ENCODE data around the gene SPATA33.
"Not testable (repeated sequence)": the region's sequence is repeated elsewhere in the genome, so short reads cannot be mapped to it uniquely, and the experiment has no call there.

Gene SPATA33

DNA sequence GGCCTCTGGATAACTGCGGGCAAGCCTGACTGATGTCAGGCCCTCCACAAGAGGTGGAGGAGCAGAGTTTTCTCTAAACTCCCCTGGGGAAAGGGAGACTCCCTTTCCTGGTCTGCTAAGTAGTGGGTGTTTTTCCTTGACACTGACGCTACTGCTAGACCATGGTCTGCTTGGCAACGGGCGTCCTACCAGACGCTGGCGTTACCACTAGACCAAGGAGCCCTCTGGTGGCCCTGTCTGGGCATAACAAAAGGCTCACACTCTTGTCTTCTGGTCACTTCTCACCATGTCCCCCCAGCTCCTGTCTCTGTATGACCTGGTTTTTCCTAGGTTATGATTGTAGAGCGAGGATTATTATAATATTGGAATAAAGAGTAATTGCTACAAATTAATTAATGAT lies 9.4 kb downstream of the SPATA33 start:
- peak; percentile 9 for DNase-seq

DNA sequence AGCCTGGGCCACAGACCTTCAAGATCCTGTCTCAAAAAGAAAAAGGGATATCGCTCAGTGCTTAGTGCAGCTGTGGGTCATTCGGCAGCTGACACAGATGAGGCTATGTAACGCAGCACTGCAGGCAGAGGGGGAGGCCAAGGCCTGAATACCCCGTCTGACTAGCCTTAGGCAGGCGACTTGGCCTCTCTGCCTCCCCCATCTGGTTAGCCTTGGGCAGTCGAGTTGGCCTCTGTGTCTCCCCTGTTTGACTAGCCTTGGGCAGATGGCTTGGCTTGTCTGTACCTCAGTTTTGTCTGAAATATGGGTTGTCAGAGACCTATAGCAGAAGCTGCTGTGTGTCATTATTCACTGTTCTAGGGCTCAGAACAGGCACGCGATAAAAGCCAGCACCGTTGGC lies 10.0 kb downstream of the SPATA33 start:
- no peak for DNase-seq

DNA sequence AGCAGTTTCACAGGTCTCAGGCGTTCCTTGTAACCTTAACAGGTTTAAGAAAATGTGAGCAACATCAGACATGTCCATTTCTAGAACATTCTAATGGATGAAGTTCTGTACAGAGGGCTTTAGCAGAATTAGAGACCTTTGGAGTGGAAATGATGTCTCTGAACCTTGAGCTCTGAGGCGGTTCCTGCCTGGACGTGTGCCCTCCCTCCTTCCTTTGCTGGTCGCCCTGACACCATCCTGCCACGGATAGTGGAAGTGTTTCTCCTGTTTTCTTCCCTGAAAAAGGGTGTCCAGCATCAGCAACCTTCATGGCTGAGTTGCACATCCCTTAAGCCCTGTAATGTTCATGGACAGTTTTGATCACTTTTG lies 11.1 kb downstream of the SPATA33 start:
- no peak for DNase-seq

DNA sequence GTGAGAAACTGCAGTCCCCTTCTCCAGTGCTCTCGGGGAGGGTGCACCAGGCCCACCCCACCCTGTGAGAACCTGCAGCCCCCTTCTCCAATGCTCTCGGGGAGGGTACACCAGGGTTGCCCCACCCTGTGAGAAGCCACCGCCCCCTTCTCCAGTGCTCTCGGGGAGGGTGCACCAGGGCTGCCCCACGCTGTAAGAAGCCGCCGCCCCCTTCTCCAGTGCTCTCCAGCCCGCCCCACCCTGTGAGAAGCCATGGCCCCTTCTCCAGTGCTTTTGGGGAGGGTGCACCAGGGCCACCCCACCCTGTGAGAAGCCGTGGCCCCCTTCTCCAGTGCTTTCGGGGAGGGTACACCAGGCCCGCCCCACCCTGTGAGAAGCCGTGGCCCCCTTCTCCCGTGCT lies 12.1 kb downstream of the SPATA33 start:
- DNase-seq = no peak

DNA sequence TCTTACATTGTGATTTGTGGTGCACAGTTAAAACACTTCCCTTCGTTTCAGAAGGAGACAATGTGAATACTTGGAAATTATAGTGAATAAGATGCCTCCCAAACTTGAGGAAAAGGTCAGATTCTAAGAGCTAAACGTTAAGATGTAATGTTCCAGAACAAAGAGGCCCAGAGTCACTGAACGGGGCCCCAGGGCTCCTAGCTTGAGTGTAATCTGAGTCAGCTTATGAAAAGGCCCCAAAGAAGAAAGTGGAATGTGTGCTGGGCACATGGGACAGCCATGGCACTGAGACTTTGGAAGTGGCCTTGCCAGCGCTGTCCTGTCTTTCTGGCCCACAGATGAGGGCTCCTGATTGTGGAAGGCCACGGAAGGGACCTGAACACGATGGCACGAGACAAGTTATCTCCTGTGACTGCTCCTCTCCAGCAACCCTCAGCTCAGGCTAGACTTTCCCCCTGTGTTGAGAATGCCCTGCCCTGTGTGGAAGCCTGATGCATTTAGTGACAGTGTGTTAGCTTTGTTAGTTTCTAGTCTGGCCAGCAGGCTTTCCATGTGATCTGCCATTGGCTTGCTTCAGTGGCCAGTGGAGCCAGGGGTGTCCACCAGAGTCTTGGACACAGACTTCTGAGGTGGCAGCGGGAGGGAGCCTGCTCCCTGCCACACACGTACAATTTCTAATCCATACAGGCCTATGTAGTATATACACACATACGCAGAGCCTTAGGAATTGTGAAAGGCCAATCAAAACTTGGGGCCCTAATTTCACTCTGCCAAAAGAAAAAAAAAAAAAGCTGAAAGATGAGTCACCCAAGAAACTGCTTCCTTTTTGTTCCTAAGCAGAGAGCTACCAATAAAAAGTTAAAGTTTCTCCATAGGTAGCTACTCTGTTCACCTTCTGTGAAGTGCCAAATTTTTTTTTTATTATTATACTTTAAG lies 13.1 kb downstream of the SPATA33 start:
- no peak for DNase-seq

DNA sequence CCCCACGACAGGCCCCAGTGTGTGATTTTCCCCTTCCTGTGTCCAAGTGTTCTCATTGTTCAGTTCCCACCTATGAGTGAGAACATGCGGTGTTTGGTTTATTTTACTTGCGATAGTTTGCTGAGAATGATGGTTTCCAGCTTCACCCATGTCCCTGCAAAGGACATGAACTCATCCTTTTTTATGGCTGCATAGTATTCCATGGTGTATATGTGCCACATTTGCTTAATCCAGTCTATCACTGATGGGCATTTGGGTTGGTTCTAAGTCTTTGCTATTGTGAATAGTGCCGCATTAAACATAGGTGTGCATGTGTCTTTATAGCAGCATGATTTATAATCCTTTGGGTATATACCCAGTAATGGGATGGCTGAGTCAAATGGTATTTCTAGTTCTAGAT lies 13.9 kb downstream of the SPATA33 start:
- DNase-seq = not testable (repeated sequence)

DNA sequence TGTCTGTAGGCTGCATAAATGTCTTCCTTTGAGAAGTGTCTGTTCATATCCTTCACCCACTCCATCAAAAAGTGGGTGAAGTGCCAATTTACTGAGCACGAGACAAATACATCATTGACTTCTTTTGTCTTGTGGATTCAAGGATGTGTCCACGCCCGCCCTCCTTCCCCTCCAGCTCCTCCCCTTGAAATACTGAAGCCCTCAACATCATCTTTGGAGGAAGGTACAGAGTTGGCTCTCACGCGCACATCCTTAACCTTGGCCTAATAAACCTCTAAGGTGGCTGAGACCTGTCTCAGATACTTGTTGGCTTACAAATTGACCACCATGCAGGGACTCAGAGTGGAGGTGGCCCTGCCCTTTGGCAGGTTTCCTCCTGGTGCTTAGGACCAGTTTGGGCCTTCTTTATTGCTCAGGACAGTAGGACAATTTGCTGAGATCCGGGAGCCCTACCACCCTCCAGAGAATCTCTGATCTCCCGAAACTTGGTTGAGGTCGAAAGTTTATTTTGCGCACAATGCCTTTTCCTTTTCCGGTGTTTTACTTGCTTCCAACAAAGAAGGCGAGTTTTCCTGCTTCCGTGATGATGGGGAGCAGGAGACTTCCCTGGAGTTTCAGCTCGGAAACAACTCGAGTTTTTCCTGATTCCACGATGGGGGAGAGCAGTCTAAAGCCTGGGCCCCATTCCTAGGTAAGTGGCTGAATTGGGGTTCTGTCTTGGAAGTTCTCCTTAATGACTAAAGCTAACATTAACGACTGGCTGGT lies 14.7 kb downstream of the SPATA33 start:
- no peak for DNase-seq

DNA sequence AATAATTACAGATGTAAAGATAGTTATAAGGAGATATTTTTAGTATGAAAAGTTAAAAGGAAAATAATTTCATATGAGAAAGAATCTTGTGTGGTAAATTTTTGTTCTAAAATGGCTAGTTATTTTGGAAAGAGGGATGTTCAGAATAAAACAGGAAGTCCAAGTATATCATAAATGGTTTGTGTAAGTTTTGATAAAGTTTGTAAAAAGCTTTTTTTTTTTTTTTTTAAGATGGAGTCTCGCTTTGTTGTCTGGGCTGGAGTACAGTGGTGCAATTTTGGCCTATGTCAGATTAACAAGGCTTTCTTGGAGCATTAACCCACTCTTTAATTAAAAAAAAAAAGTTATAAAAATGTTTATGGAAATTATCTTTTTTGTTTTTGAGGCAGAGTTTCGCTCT lies 20.6 kb downstream of the SPATA33 start:
- DNase-seq = no peak

DNA sequence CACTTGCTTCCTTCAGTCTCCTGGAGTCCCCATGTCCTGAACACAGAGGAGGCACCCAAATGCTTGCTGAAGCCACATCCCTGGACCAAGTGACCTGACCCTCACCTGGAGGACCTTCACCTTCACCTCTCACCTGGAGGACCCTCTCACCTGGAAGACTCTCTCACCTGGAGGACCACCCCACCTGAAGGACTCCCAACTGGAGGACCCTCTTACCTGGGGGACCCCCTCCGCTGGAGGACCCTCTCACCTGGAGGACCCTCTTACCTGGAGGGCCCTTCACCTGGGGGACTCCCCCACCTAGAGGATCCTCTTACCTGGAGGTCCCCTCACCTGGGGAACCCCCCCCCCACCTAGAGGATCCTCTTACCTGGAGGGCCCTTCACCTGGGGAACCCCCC lies 28.3 kb downstream of the SPATA33 start:
- DNase-seq = no peak

DNA sequence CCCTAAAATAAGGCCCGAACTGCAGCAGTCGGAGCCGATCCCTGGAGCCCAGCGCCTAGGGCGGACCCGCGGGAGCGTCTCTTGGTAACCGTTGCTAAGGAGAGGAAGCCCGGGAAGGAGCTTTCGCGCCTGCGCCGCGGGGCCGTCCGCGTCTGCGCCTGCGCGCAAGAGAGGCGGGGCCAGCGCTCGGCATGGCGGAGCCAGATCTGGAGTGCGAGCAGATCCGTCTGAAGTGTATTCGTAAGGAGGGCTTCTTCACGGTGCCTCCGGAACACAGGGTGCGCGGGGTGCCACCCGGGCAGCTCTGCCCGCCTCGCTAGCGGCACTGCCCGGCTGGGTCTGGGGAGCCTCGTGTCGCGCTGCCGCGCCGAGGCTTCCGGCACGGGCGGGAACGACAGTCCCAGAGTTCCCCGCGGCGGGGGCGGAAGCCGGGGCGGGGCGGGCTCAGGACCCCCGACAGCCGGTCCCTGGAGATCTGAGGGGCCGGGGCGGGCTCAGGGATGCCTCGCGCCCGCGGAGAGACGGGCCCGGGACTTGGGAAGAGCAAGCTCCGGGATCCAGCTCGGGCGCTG lies 29.0 kb downstream of the SPATA33 start, which contains the start of gene CDK10:
CDK10 (plus strand) TSS at position 170 of the 572 bp plus-strand sequence; CDS start at position 192, 22 bp downstream.
- peak; percentile 91 for DNase-seq

DNA sequence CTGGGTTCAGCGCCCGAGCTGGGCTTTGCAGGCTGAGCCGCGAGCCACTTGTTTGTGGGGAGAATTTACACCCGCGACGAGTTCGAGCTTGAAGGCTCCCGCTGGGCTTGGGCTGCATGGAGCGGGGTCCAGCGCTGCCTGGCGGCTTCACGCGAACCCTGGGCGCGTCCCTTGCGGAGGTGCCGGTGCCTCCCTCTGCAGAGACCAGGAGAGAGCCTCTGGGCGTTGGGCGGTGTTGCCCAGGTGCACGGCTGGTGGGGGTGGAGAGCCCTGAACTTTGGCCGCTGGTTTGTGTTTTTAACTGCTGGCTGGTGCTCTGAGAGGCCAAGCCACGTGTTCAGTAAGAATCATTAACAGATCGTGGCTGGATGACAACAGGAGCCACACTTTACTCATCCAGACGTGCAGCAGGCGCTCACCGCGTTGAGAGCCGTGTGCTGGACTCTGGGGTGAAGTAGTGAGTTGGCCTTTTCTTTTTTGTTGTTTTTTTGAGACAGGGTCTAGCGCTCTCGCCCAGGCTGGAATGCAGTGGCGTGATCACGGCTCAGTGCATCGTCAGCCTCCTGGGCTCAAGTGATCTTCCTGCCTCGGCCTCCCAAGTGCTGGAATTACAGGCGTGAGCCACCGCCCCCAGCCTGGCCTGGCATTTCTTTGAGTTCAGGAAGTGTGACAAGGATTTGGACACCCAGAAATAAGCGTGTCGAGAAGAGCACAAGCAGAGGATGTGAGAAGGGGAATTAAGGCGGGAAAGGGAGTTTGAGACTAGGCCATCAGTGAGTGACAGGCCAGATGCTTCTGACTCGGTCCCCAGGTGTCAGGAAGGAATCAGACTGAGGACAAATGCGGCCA lies 29.7 kb downstream of the SPATA33 start:
- DNase-seq = peak; percentile 68

DNA sequence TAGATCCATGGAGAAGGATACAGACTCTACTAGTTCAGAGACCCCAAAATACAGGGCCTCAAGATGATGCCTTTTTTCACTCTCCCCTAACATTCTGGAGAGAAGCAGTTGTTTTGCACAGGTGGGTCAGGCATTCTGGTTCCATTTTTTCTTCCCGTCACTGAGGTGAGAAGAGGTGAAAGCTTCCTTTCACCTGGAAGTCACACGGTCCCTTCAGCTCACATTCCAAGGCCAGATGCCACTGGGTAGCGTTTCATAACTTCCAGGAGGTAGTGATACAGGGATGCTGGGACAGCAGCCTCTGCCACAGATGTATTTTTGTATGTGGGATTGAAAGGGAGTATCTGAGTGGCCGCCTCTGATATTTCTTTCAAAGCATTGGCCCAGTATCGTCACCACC lies 30.8 kb downstream of the SPATA33 start:
- DNase-seq = no peak

DNA sequence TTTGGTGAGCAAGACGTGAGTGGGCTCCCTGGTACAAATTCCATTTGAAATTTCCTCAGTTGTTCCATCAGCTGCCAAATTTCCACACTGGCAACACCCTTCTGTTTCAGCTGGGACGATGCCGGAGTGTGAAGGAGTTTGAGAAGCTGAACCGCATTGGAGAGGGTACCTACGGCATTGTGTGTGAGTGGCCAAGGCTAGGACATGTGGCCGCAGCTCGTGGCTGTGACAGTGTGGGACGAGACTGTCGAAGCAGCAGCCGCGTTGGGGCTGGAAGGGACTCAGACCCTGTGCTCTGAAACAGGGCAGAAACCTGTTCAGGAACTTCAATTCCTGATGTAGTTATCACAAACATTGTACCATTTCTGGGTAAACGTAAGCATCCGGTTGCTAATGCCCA lies 31.5 kb downstream of the SPATA33 start:
- no peak for DNase-seq

DNA sequence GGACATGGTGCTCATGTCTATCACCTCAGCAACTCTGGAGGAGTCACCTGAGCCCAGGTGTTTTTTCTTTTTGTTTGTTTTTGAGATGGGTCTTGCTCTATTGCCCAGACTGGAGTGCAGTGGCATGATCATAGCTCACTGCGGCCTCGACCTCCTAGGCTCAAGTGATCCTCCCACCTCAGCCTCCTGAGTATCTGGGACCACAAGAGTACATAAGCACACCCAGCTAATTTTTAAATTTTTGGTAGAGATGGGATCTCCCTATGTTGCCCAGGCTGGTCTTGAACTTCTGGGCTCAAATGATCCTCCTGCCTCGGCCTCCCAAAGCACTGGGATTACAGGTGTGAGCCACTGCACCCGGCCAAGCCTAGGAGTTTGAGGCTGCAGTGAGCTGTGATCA lies 32.0 kb downstream of the SPATA33 start:
- DNase-seq = not testable (repeated sequence)

DNA sequence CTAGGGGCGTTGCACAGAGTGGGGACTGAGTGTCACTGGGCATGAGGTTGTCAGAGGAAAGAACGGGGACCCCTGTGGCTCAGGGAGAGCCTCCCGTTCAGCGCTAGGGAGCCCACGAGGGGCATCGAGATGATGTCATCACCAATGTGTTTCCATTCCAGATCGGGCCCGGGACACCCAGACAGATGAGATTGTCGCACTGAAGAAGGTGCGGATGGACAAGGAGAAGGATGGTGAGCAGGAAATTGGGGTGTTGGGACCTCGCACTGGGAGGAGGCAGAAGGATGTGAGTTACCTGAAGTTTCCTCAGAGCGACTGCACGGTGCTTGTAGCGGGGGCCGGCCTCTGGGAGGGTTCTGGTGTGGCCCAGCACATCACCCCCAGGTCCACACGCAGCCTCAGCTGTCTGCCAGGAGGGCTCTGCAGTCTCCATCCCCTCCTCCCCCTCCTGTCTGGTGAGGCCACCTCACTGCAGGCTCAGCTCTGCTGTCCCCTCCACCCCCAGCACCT lies 32.8 kb downstream of the SPATA33 start:
- no peak for DNase-seq

DNA sequence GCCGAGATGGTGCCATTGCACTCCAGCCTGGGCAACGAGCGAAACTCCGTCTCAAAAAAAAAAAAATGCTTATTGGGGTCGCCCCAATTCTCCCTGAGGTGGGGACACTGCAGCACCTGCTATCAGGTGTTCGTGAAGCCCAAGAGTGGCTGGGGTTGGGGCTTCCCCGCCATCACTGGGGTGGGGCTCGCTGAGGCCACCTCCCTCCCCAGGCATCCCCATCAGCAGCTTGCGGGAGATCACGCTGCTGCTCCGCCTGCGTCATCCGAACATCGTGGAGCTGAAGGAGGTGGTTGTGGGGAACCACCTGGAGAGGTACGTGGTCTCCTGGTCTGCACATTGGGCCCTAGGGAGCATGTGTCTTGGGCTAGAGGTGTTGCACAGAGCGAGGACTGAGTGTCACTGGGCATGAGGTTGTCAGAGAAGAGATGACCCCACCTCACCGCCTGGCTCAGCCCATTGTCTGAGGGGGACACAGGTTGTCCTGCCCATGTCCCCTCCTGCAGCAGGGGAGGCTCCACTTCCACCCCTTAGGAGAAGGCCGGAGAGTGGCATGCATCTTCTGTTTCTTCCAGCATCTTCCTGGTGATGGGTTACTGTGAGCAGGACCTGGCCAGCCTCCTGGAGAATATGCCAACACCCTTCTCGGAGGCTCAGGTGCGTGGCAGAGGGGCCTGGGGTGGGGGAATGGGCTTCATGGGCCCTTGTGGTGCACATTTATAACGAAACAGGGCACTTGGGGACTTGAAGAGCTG lies 33.8 kb downstream of the SPATA33 start:
- DNase-seq = no peak

DNA sequence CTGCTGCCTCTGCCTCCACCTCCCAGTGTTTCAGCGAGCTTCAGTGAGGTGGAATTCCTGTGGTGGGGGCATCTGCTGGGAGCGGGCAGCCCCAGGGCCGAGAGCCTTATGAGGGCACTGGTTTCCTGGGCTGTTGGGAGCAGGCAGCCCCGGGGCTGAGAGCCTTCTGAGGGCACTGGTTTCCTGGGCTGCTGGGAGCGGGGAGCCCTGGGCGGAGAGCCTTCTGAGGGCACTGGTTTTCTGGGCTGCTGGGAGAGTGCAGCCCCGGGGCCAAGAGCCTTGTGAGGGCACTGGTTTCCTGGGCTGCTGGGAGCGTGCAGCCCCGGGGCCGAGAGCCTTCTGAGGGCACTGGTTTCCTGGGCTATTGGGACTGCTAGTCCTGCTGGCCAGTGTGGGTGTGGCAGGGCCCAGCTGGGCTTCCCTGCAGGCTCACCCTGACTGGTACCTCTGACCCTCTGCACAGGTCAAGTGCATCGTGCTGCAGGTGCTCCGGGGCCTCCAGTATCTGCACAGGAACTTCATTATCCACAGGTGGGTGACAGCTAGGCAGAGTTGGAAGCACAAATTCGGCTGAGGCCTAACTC lies 34.4 kb downstream of the SPATA33 start:
- DNase-seq = no peak

DNA sequence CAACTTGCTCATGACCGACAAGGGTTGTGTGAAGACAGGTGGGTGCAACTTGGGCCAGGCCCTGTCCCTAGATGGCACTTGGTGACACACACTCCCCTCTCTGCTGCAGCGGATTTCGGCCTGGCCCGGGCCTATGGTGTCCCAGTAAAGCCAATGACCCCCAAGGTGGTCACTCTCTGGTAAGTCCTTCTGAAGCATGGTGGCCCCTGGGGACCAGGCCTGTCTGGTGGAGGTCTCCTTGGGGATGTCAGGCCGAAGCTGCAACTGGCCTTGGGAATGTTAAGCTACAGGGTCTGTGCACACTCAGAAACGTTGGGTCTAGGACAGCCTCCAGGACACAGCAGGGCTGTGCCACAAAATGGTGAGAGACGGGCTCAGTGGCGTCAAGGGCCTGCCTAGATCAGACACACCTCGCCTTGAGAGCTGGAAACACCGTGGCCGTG lies 35.7 kb downstream of the SPATA33 start:
- no peak for DNase-seq

DNA sequence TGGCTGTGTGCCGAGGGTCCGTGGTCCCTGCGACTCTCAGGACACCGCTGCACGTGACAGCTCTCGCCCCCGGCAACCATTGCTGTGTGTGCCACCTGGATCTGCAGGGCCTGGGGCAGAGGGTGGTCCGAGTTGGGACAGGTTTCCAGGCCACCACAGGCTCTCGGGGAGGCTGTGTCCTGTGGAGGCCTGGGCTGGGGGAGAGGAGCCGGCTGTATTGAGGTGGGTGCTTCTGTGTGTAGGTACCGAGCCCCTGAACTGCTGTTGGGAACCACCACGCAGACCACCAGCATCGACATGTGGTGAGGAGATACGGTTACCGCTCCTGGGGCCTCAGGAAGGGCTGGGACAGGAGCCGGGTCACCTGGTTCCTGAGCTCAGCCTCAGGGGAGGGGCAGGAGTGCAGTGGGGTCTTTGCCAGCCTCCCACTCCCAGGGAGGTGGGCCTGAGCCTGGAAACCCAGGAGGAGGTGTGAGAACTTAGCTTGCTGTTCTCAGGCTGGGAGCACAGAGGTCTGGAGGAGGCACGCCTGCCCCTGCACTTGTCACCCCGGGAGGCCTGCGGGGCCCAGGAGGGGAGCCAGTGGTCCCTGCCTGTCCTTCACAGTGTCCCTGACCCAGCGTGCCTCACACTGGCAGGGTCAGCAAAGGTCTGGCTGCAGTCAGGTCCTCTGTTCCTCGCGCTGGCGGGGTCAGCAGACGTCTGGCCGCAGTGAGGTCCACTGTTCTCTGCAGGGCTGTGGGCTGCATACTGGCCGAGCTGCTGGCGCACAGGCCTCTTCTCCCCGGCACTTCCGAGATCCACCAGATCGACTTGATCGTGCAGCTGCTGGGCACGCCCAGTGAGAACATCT lies 36.5 kb downstream of the SPATA33 start:
- DNase-seq = no peak

DNA sequence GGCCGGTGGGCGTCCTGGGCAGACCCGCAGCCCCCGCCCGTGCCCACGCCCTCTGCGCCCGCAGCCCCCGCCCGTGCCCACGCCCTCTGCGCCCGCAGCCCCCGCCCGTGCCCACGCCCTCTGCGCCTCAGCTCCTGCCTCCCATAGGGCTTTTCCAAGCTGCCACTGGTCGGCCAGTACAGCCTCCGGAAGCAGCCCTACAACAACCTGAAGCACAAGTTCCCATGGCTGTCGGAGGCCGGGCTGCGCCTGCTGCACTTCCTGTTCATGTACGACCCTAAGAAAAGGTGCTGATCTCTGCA lies 37.1 kb downstream of the SPATA33 start:
- DNase-seq = not testable (repeated sequence)
